GM18519 (cell line): Measurements from ENCODE around the gene FSCN2.

Experiments used
- ATAC-seq: cut with Tn5 transposase; IDR thresholded peaks from one replicate; pipeline ENCODE4 v1.9.1; 2021; ENCODE audit warnings: mild to moderate bottlenecking, moderate library complexity; ENCODE audit not compliant: unreplicated experiment, low FRiP score

FSCN2 gene

GRCh38 chr17:81527591-81528383, at the start of gene FSCN2:
Gene FSCN2, plus strand, starts transcription at chr17:81528377. Its CDS starts 155 bp downstream, at chr17:81528532.
- no peak for ATAC-seq

- no peak for ATAC-seq
Observed at GRCh38 chr17:81479175-81480071, 48.8 kb upstream of the FSCN2 start.

GRCh38 chr17:81480140-81481072, 47.8 kb upstream of the FSCN2 start:
- no peak for ATAC-seq

- no peak for ATAC-seq
Observed at GRCh38 chr17:81481073-81481799, 46.9 kb upstream of the FSCN2 start.

- no peak for ATAC-seq
Observed at GRCh38 chr17:81481815-81482505, 46.2 kb upstream of the FSCN2 start.

GRCh38 chr17:81482673-81483072, 45.5 kb upstream of the FSCN2 start:
- ATAC-seq: no peak

GRCh38 chr17:81483085-81483861, 44.9 kb upstream of the FSCN2 start:
- no peak for ATAC-seq

- no peak for ATAC-seq
Observed at GRCh38 chr17:81483862-81484194, 44.3 kb upstream of the FSCN2 start.

GRCh38 chr17:81484195-81484979, 43.8 kb upstream of the FSCN2 start:
- ATAC-seq: no peak

- ATAC-seq: no peak
Observed at GRCh38 chr17:81486199-81486810, 41.9 kb upstream of the FSCN2 start.

- no peak for ATAC-seq
Observed at GRCh38 chr17:81487089-81487486, 41.1 kb upstream of the FSCN2 start.

GRCh38 chr17:81487487-81488275, 40.5 kb upstream of the FSCN2 start:
- ATAC-seq: no peak

- no peak for ATAC-seq
Observed at GRCh38 chr17:81488276-81488860, 39.8 kb upstream of the FSCN2 start.

- no peak for ATAC-seq
Observed at GRCh38 chr17:81489012-81489997, 38.9 kb upstream of the FSCN2 start.
